ENCODE data around the gene MAP7.

GRCh38 chr6:136410201-136411024 lies 139.8 kb downstream of the MAP7 start:
- TF ChIP-seq POLR2A (IDR thresholded peaks at IDR 0.05): no peak
- no peak for TF ChIP-seq CTCF (IDR thresholded peaks at IDR 0.05)
- TF ChIP-seq EP300 (IDR thresholded peaks at IDR 0.05): no peak
